Measurements from ENCODE around the gene ATG4A.

The ATG4A gene

DNA sequence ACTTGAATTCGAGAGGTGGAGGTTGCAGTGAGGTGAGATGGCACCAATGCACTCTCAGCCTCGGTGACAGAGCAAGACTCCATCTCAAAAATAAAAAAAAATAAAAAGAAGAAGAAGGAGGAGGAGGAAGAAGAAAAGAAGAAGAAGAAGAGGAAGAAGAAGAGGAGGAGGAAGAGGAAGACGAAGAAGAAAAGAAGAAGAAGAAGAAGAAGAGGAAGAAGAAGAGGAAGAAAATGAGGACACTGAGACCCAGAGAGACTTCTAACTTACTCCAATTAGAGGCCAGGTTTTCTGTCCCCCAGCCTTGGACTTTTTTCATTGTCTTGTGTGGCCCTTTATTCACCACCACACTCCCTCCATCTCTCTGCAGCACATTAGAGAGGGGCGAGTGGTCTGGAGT, 70.7 kb downstream of the ATG4A start:
- DNase-seq (ENCODE audit: low spot score in 2 of 2) (no peak), ATAC-seq (replicated peaks; ENCODE audit: extremely low read depth, poor library complexity, severe bottlenecking) (no peak)
- Mint-ChIP-seq H3K4me1 (no peaks in the 10 kb centered on the region), H3K27ac (ENCODE audit: low read depth) (no peak overlapping the region), H3K9me3 (no peaks in the 10 kb centered on the region), H3K27me3 (no peaks in the 10 kb centered on the region), H3K4me3 (no peak overlapping the region), H3K36me3 (ENCODE audit: insufficient read depth) (no peaks in the 10 kb centered on the region)

DNA sequence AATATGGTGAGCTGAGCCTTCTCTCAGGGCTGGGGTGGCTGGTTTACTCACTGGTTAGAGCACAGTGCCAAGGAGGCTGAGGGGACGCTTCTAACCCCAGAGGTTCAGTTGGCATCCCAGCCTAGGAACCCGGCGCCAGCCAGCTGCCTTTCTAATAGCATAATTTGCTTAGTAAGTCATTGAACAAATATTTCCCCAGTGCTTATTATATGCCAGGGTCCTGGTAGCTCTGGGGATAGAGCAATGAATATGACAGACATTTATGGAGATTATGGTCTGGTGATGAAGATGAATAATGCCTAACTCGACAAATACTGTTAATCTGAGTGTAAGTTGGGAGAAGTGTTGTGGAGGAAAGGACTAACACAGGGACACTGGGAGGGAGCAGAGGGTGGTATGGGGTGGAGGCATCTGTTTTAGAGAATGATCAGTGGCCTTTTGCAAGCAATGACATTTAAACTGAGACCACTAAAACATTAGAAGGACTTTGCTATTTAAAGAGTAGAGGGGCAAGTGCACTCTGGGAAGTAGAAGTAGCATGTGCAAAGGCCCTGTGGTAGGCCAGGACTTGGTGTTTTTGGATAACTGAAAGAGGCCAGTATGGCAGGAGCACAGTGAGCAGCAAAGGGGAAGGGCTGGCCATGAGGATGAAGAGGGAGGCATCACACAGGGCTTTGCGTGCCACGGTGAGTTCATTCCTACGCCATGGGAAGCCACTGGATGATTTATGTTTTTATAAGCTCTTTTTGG, 71.9 kb downstream of the ATG4A start:
- H3K27ac Mint-ChIP-seq (ENCODE audit: low read depth), result no peak overlapping the region
- no peak for DNase-seq (ENCODE audit: low spot score in 2 of 2)
- H3K9me3 Mint-ChIP-seq, result no peaks in the 10 kb centered on the region
- no peaks in the 10 kb centered on the region for H3K27me3 Mint-ChIP-seq
- H3K4me1 Mint-ChIP-seq, result no peaks in the 10 kb centered on the region
- H3K4me3 Mint-ChIP-seq, result no peak overlapping the region
- no peaks in the 10 kb centered on the region for H3K36me3 Mint-ChIP-seq (ENCODE audit: insufficient read depth)
- no peak for ATAC-seq (replicated peaks; ENCODE audit: extremely low read depth, poor library complexity, severe bottlenecking)

GRCh38 chrX:108165383-108166111, 74.0 kb downstream of the ATG4A start:
- Mint-ChIP-seq H3K4me3 (no peak overlapping the region), H3K9me3 (no peaks in the 10 kb centered on the region), H3K4me1 (no peaks in the 10 kb centered on the region), H3K27me3 (no peaks in the 10 kb centered on the region), H3K27ac (ENCODE audit: low read depth) (no peak overlapping the region), H3K36me3 (ENCODE audit: insufficient read depth) (no peaks in the 10 kb centered on the region)
- ATAC-seq (replicated peaks; ENCODE audit: extremely low read depth, poor library complexity, severe bottlenecking) (no peak), DNase-seq (ENCODE audit: low spot score in 2 of 2) (no peak)

GRCh38 chrX:108167211-108167872, 75.8 kb downstream of the ATG4A start:
- Mint-ChIP-seq H3K4me3 (no peak overlapping the region), H3K27me3 (no peaks in the 10 kb centered on the region), H3K36me3 (ENCODE audit: insufficient read depth) (no peaks in the 10 kb centered on the region), H3K4me1 (no peaks in the 10 kb centered on the region), H3K27ac (ENCODE audit: low read depth) (no peak overlapping the region), H3K9me3 (no peaks in the 10 kb centered on the region)
- DNase-seq (ENCODE audit: low spot score in 2 of 2) (no peak), ATAC-seq (replicated peaks; ENCODE audit: extremely low read depth, poor library complexity, severe bottlenecking) (no peak)

DNA sequence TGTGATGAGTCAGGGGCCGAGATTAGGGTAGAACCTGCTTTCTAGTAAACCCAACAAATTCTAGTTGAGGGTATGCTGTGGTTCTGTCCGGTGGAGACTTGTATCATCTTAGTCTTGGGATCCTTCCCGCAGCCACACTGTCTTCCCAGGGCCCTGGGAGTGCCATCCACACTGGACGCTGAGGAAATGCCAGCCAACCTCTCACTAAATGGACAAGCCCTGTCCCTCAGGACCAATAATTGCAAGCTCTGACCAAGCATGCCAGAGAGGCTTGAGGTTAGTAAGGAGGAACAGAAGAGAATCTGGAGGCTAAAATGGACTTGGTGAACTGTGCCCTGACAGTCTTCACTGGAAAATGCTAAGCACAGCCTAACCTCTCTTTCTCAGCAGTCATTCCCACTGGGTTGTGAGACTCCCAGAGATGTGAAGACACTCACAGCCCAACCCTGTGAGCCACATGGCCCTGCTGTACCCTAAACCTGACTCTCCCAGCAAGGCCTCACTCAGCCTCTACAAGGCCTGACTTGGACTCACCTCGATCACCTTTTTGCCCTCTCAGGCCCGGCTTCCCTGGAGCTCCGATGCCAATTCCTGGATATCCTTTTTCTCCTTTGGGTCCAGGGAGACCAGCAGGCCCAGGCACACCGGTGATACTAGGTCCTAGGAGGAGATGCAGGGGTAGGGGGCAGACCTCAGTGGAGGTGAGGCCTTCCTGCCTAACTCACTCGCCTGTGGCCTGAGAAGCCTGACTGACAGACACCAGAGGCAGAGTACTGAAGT, 77.6 kb downstream of the ATG4A start:
- DNase-seq (ENCODE audit: low spot score in 2 of 2) (no peak), ATAC-seq (replicated peaks; ENCODE audit: extremely low read depth, poor library complexity, severe bottlenecking) (no peak)
- no peak overlapping the region for H3K4me3 Mint-ChIP-seq
- no peak overlapping the region for H3K27ac Mint-ChIP-seq (ENCODE audit: low read depth)
- H3K27me3 Mint-ChIP-seq, result no peaks in the 10 kb centered on the region
- no peaks in the 10 kb centered on the region for H3K9me3 Mint-ChIP-seq
- no peaks in the 10 kb centered on the region for H3K4me1 Mint-ChIP-seq
- H3K36me3 Mint-ChIP-seq (ENCODE audit: insufficient read depth), result no peaks in the 10 kb centered on the region

- Mint-ChIP-seq H3K36me3 (ENCODE audit: insufficient read depth) (no peaks in the 10 kb centered on the region), H3K9me3 (no peaks in the 10 kb centered on the region), H3K4me3 (no peak overlapping the region), H3K27me3 (no peaks in the 10 kb centered on the region), H3K27ac (ENCODE audit: low read depth) (no peak overlapping the region), H3K4me1 (no peaks in the 10 kb centered on the region)
- DNase-seq (ENCODE audit: low spot score in 2 of 2) (no peak), ATAC-seq (replicated peaks; ENCODE audit: extremely low read depth, poor library complexity, severe bottlenecking) (no peak)
Observed at GRCh38 chrX:108169768-108170167, 78.2 kb downstream of the ATG4A start.

GRCh38 chrX:108171671-108172070, 80.1 kb downstream of the ATG4A start:
- ATAC-seq (replicated peaks; ENCODE audit: extremely low read depth, poor library complexity, severe bottlenecking) (no peak), DNase-seq (ENCODE audit: low spot score in 2 of 2) (no peak)
- H3K27ac Mint-ChIP-seq (ENCODE audit: low read depth), result no peak overlapping the region
- H3K4me3 Mint-ChIP-seq, result no peak overlapping the region
- H3K27me3 Mint-ChIP-seq, result no peaks in the 10 kb centered on the region
- no peaks in the 10 kb centered on the region for H3K36me3 Mint-ChIP-seq (ENCODE audit: insufficient read depth)
- no peaks in the 10 kb centered on the region for H3K4me1 Mint-ChIP-seq
- no peaks in the 10 kb centered on the region for H3K9me3 Mint-ChIP-seq

DNA sequence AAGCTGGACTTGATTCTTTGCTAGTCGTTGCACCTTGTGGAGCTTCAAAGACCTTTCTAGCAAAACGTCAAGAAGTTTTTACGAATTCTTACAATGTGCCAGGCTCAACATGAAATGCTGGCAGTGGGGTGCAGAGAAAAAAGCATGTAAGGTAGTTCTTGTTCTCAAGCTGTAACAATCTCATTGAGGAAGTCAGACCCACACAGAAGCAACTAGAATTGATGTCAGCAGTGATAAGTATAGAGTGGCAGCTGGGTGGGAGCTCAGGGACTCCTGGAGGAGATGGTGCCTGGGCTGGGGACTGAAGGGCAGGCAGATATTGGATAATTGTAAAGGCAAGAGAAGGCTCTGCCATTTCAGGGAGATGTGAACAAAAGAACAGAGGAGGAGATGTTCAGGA, 82.3 kb downstream of the ATG4A start:
- H3K4me1 Mint-ChIP-seq, result no peaks in the 10 kb centered on the region
- no peak for ATAC-seq (replicated peaks; ENCODE audit: extremely low read depth, poor library complexity, severe bottlenecking)
- no peak overlapping the region for H3K27ac Mint-ChIP-seq (ENCODE audit: low read depth)
- no peaks in the 10 kb centered on the region for H3K27me3 Mint-ChIP-seq
- H3K4me3 Mint-ChIP-seq, result no peak overlapping the region
- H3K9me3 Mint-ChIP-seq, result no peaks in the 10 kb centered on the region
- no peaks in the 10 kb centered on the region for H3K36me3 Mint-ChIP-seq (ENCODE audit: insufficient read depth)
- DNase-seq (ENCODE audit: low spot score in 2 of 2), result no peak

- Mint-ChIP-seq H3K27ac (ENCODE audit: low read depth) (no peak overlapping the region), H3K4me1 (no peaks in the 10 kb centered on the region), H3K4me3 (no peak overlapping the region), H3K36me3 (ENCODE audit: insufficient read depth) (no peaks in the 10 kb centered on the region), H3K27me3 (no peaks in the 10 kb centered on the region), H3K9me3 (no peaks in the 10 kb centered on the region)
- ATAC-seq (replicated peaks; ENCODE audit: extremely low read depth, poor library complexity, severe bottlenecking), result no peak
- DNase-seq (ENCODE audit: low spot score in 2 of 2), result no peak
Observed at GRCh38 chrX:108177351-108178142, 86.0 kb downstream of the ATG4A start.

- Mint-ChIP-seq H3K36me3 (ENCODE audit: insufficient read depth) (no peaks in the 10 kb centered on the region), H3K4me3 (no peak overlapping the region), H3K9me3 (no peaks in the 10 kb centered on the region), H3K27ac (ENCODE audit: low read depth) (no peak overlapping the region), H3K27me3 (no peaks in the 10 kb centered on the region), H3K4me1 (no peaks in the 10 kb centered on the region)
- ATAC-seq (replicated peaks; ENCODE audit: extremely low read depth, poor library complexity, severe bottlenecking) (no peak), DNase-seq (ENCODE audit: low spot score in 2 of 2) (no peak)
Observed at GRCh38 chrX:108178143-108178498, 86.5 kb downstream of the ATG4A start.

- no peak overlapping the region for H3K4me3 Mint-ChIP-seq
- H3K4me1 Mint-ChIP-seq, result no peaks in the 10 kb centered on the region
- ATAC-seq (replicated peaks; ENCODE audit: extremely low read depth, poor library complexity, severe bottlenecking) (no peak), DNase-seq (ENCODE audit: low spot score in 2 of 2) (no peak)
- H3K36me3 Mint-ChIP-seq (ENCODE audit: insufficient read depth), result no peaks in the 10 kb centered on the region
- H3K27me3 Mint-ChIP-seq, result no peaks in the 10 kb centered on the region
- no peak overlapping the region for H3K27ac Mint-ChIP-seq (ENCODE audit: low read depth)
- no peaks in the 10 kb centered on the region for H3K9me3 Mint-ChIP-seq
Observed at GRCh38 chrX:108186811-108187210, 95.2 kb downstream of the ATG4A start.

- H3K4me3 Mint-ChIP-seq, result no peak overlapping the region
Observed at GRCh38 chrX:108198420-108198819, 106.8 kb downstream of the ATG4A start.

More at GRCh38 chrX:108198420-108198819, 106.8 kb downstream of the ATG4A start:
- Mint-ChIP-seq H3K27me3 (no peaks in the 10 kb centered on the region), H3K4me1 (no peaks in the 10 kb centered on the region), H3K27ac (ENCODE audit: low read depth) (no peak overlapping the region), H3K9me3 (no peaks in the 10 kb centered on the region), H3K36me3 (ENCODE audit: insufficient read depth) (no peaks in the 10 kb centered on the region)
- DNase-seq (ENCODE audit: low spot score in 2 of 2) (no peak), ATAC-seq (replicated peaks; ENCODE audit: extremely low read depth, poor library complexity, severe bottlenecking) (no peak)

Measured in central memory CD8-positive, alpha-beta T cell (primary cell).